GM18951 (cell line): ENCODE data around the gene P2RY1.
"Not testable (repeated sequence)": the region's sequence is repeated elsewhere in the genome, so short reads cannot be mapped to it uniquely, and the experiment has no call there.

Experiments
- POLR2A ChIP-seq: IDR thresholded peaks from 4 replicates; pipeline ENCODE4 v1.6.1; 2011; ENCODE audit warnings: mild to moderate bottlenecking; ENCODE audit not compliant: insufficient read length, insufficient read depth; ENCODE audit errors: extremely low read depth
- in situ Hi-C: fragments of 300-500 bp; cut with MboI; formaldehyde crosslinking; loops from one replicate; pipeline ENCODE4 v1.12.0; 2022; ENCODE audit warnings: low sequenced_read_pairs, mixed read lengths, inconsistent platforms; ENCODE audit not compliant: unreplicated experiment

P2RY1 gene

GRCh38 chr3:152826476-152826875, 8.5 kb upstream of the P2RY1 start:
- in situ Hi-C loops: no loop called here
- TF ChIP-seq POLR2A: no peak

DNA sequence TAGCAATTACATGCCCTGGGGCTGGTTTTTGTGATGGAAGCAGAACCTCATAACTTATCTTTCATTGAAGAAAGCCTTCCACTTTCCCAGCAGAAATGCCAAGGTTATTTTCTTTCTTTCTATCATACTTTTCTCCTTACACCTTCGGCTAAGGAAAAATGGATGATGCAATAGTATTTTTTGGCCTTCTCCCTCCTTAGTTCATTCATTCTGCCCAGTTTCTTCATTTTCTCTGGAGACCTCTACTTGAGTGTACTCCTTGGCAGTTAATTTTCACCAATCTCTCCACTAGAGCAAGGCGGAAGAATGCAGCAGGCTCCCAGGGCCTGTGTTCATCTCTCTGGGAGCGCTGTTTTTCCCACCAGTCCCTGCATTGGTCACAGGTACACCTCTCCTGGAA, 7.6 kb upstream of the P2RY1 start:
- in situ Hi-C loops: no loop called here
- no peak for TF ChIP-seq POLR2A

DNA sequence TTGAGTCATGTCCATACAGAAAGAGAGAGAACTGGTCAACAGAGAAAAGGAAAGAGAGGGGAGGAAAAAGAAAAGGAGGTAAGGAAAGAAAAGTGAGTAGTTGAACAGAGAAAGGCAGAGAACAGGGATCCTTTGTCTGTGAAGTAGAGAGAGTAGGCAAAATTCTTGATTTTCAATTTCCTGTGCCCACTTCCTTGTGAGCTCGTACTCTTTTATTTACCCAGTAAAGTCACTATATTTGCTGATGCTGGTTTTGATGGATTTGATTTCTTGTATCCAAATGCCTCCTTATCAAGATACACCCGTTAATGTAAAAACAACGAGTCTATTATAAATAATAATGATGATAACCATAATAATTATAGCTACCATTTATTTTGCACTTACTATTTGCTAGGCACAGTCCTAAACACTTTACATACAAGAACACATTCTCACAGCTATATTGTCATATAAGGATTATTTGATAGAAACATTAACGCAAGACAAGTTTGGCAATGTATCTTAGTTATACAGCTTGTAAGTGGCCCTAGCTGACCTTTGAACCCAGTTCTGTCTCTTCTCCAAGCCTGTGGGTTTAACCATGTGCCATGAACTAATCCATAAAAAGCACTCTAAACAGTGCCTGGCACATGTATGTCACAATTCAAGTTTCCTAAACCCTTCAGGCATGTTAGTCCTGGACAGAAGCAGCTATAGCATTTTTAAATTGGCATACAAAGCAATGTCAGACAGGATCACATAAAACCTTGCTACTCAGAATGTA, 6.7 kb upstream of the P2RY1 start:
- in situ Hi-C loops: no loop called here

GRCh38 chr3:152830245-152830644, 4.7 kb upstream of the P2RY1 start:
- TF ChIP-seq POLR2A: no peak

More for the DNA sequence above, 6.7 kb upstream of the P2RY1 start:
- no peak for TF ChIP-seq POLR2A

DNA sequence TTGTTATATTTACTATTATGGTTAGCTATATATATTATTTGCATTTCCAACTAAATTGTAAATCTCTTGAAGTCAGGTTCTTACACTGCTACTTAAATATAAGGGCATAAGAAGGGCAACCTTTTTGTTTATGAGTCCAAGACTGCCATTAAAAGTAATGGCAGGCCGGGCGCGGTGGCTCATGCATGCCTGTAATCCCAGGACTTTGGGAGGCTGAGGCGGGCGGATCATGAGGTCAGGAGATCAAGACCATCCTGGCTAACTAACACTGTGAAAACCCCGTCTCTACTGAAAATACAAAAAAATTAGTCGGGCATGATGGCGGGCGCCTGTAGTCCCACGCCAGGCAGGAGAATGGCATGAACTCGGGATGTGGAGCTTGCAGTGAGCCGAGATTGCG, 2.9 kb upstream of the P2RY1 start:
- in situ Hi-C loops: no loop called here
- TF ChIP-seq POLR2A: no peak

More at GRCh38 chr3:152830245-152830644, 4.7 kb upstream of the P2RY1 start:
- in situ Hi-C loops: no loop called here

- in situ Hi-C loops: no loop called here
- TF ChIP-seq POLR2A: no peak
Measured at GRCh38 chr3:152833089-152833488, 1.8 kb upstream of the P2RY1 start.

DNA sequence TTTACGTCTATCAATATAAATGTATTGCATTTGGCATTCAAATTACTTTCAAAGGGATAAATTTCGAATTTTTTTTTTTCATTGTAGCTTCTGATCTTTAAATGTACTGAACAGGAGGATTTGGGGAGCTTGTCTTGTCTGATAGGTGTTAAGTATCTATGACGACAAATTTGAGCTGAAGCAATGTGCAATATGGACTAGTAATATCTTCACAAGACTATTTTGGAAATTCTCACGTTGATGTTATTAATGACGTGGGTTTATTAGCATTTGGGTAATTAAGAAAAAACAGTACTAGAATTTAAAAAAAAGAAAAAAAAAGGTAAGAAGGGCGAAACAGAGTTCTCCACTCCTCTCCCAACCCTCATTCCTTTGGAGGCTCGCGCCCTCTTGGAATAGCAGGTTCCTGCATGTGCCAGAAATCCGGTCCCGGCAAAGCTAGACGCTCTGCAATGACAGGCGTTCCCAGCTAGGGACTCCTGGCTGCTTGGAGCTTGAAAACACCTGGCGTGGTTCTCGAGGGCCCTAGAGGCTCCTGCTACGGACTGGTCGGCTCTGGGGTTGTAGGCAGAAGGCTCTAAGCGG, 648 bp upstream of the P2RY1 start:
- TF ChIP-seq POLR2A: no peak
- in situ Hi-C loops: no loop called here

- TF ChIP-seq POLR2A: no peak
- in situ Hi-C loops: no loop called here
Measured at GRCh38 chr3:152835601-152836102, 721 bp downstream of the P2RY1 start.

DNA sequence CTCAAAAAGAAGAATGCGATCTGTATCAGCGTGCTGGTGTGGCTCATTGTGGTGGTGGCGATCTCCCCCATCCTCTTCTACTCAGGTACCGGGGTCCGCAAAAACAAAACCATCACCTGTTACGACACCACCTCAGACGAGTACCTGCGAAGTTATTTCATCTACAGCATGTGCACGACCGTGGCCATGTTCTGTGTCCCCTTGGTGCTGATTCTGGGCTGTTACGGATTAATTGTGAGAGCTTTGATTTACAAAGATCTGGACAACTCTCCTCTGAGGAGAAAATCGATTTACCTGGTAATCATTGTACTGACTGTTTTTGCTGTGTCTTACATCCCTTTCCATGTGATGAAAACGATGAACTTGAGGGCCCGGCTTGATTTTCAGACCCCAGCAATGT, 1.3 kb downstream of the P2RY1 start:
- in situ Hi-C loops: no loop called here
- TF ChIP-seq POLR2A: no peak

DNA sequence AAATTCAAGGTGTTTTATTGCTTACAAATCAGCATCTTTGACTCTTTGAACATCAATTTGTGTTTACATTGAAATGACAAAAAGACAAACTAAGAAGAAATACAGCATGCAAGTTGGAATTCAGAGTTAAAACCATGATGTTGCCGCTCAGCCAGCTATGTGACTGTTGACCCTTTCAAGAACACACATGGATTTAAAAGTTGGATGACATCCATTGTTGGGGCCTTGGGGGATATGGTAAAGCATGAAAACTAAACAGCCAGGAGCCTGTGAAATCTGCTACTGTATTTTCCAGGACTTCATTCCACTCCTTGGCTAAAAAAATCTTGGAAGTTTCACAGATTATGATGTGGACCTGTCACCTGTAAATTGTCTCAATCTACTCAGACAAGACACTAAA, 4.6 kb downstream of the P2RY1 start:
- in situ Hi-C loops: no loop called here

DNA sequence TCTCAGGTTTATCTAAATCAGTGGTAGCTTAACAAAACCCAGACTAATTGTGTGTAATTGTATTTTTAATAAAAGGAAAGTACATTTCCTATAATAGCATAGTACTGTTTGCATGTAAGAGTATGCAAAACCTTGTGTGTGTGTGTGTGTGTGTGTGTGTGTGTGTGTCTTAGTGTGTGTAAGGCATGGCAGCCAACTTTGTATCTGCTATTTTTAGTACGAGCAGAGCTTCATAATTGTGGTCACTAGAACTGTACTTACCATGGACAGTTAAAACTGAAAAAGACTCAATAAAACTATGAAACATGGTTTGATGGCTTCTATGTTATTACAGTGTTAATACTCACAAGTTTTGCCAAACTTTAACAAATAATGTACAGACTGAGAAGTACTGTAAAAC, 6.2 kb downstream of the P2RY1 start:
- no peak for TF ChIP-seq POLR2A
- in situ Hi-C loops: no loop called here

More for the DNA sequence above, 4.6 kb downstream of the P2RY1 start:
- no peak for TF ChIP-seq POLR2A

GRCh38 chr3:152842413-152842812, 7.5 kb downstream of the P2RY1 start:
- TF ChIP-seq POLR2A: no peak
- in situ Hi-C loops: no loop called here

GRCh38 chr3:152843955-152844354, 9.0 kb downstream of the P2RY1 start:
- in situ Hi-C loops: no loop called here
- TF ChIP-seq POLR2A: no peak

GRCh38 chr3:152846572-152847202, 11.8 kb downstream of the P2RY1 start:
- in situ Hi-C loops: not testable (repeated sequence)

DNA sequence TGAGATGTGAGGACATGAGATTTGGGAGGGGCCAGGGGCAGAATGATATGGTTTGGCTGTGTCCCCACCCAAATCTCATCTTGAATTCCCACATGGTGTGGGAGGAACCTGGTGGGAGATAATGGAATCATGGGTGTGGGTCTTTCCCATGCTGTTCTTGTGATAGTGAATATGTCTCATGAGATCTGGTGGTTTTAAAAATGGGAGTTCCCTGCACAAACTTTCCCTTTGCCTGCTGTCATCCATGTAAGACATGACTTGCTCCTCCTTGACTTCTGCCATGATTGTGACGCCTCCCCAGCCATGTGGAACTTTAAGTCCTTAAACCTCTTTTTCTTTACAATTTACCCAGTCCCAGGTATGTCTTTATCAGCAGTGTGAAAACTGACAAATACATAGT, 12.7 kb downstream of the P2RY1 start:
- in situ Hi-C loops: not testable (repeated sequence)
